Measurements from ENCODE around the gene NTPCR.

Gene NTPCR

DNA sequence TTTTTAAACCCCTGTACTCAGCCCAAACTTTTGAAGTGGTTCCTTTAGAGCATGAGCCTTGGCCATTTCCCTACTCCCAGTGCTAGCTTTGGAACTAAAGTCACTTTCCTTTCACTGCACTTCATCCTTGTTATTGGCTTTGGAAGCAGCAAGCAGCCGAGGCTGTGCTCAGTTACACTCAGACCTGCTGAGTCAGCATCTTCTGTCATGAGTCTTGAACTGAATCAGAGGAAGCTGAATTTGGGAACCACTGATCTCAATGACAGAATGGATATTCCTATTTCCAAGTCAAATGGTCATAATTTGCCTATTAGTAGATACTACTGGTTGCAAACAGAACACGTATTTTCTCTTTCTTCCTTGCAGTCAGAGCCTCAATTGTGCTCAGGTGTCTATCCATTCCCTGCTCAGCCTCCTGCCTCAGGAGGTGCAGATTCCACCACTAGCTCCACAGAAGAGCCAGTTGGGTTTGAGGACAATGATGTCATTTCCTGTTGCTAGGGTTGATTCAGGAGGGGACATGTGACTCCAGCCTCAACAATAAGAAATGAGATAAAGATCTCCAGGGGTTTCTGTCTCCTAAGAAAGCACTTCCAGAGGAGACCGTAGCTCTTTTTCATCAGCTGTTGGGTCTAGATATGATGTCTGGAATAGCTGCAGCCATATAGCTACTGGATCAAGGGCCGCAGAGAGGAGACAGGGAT, 44.9 kb upstream of the NTPCR start (continued):
- no peak for TF ChIP-seq ZNF530 (tag by site-specific recombination; IDR thresholded peaks at IDR 0.05; ENCODE audit: low read depth)
- TF ChIP-seq, protein P1, sequence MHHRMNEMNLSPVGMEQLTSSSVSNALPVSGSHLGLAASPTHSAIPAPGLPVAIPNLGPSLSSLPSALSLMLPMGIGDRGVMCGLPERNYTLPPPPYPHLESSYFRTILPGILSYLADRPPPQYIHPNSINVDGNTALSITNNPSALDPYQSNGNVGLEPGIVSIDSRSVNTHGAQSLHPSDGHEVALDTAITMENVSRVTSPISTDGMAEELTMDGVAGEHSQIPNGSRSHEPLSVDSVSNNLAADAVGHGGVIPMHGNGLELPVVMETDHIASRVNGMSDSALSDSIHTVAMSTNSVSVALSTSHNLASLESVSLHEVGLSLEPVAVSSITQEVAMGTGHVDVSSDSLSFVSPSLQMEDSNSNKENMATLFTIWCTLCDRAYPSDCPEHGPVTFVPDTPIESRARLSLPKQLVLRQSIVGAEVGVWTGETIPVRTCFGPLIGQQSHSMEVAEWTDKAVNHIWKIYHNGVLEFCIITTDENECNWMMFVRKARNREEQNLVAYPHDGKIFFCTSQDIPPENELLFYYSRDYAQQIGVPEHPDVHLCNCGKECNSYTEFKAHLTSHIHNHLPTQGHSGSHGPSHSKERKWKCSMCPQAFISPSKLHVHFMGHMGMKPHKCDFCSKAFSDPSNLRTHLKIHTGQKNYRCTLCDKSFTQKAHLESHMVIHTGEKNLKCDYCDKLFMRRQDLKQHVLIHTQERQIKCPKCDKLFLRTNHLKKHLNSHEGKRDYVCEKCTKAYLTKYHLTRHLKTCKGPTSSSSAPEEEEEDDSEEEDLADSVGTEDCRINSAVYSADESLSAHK (tag by site-specific recombination; IDR thresholded peaks at IDR 0.05): no peak
- TF ChIP-seq ZBTB20 (tag by site-specific recombination; IDR thresholded peaks at IDR 0.05): peak; percentile 65; the same call in 1 of the 2 replicates
- TF ChIP-seq ZNF112 (tag by site-specific recombination; IDR thresholded peaks at IDR 0.05): no peak
- TF ChIP-seq ZNF660 (tag by site-specific recombination; IDR thresholded peaks at IDR 0.05): no peak
- TF ChIP-seq ZNF692 (tag by site-specific recombination; IDR thresholded peaks at IDR 0.05): no peak
- no peak for TF ChIP-seq ZNF76 (tag by site-specific recombination; IDR thresholded peaks at IDR 0.05; ENCODE audit: borderline replicate concordance, low read depth)
- TF ChIP-seq ZNF776 (tag by site-specific recombination; IDR thresholded peaks at IDR 0.05; ENCODE audit: borderline replicate concordance): no peak
- TF ChIP-seq ZEB2 (tag by site-specific recombination; IDR thresholded peaks at IDR 0.05): no peak
- 0 out of 2 replicates have a peak, but pooled peaks have one; percentile 31 for TF ChIP-seq ZNF629 (tag by site-specific recombination; IDR thresholded peaks at IDR 0.05)
- no peak for TF ChIP-seq ZNF292 (tag by site-specific recombination; IDR thresholded peaks at IDR 0.05; ENCODE audit: borderline replicate concordance, low read depth)
- TF ChIP-seq, protein P2, sequence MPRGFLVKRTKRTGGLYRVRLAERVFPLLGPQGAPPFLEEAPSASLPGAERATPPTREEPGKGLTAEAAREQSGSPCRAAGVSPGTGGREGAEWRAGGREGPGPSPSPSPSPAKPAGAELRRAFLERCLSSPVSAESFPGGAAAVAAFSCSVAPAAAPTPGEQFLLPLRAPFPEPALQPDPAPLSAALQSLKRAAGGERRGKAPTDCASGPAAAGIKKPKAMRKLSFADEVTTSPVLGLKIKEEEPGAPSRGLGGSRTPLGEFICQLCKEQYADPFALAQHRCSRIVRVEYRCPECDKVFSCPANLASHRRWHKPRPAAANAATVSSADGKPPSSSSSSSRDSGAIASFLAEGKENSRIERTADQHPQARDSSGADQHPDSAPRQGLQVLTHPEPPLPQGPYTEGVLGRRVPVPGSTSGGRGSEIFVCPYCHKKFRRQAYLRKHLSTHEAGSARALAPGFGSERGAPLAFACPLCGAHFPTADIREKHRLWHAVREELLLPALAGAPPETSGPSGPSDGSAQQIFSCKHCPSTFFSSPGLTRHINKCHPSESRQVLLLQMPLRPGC (tag by site-specific recombination; IDR thresholded peaks at IDR 0.05): no peak
- TF ChIP-seq ZNF157 (tag by site-specific recombination; IDR thresholded peaks at IDR 0.05): no peak
- TF ChIP-seq TCF7L2 (IDR thresholded peaks at IDR 0.05; ENCODE audit: borderline replicate concordance, low read depth, low read length): no peak
- TF ChIP-seq, protein P3, sequence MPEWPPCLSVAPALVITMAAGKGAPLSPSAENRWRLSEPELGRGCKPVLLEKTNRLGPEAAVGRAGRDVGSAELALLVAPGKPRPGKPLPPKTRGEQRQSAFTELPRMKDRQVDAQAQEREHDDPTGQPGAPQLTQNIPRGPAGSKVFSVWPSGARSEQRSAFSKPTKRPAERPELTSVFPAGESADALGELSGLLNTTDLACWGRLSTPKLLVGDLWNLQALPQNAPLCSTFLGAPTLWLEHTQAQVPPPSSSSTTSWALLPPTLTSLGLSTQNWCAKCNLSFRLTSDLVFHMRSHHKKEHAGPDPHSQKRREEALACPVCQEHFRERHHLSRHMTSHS (tag by site-specific recombination; IDR thresholded peaks at IDR 0.05): no peak
- no peak for TF ChIP-seq ZNF169 (tag by site-specific recombination; IDR thresholded peaks at IDR 0.05)
- no peak for TF ChIP-seq SP7 (tag by site-specific recombination; IDR thresholded peaks at IDR 0.05)
- no peak for TF ChIP-seq ZNF366 (tag by site-specific recombination; conservative IDR thresholded peaks at IDR 0.05)
- TF ChIP-seq ZNF148 (tag by site-specific recombination; IDR thresholded peaks at IDR 0.05; ENCODE audit: borderline replicate concordance): no peak
- no peak for TF ChIP-seq ZNF558 (tag by site-specific recombination; IDR thresholded peaks at IDR 0.05)
- TF ChIP-seq HOXA7 (CRISPR knock-in tag; IDR thresholded peaks at IDR 0.05; ENCODE audit: borderline replicate concordance): no peak
- TF ChIP-seq ZNF362 (tag by site-specific recombination; IDR thresholded peaks at IDR 0.05): no peak
- no peak for TF ChIP-seq HOXC10 (CRISPR knock-in tag; IDR thresholded peaks at IDR 0.05)
- TF ChIP-seq, protein P4, sequence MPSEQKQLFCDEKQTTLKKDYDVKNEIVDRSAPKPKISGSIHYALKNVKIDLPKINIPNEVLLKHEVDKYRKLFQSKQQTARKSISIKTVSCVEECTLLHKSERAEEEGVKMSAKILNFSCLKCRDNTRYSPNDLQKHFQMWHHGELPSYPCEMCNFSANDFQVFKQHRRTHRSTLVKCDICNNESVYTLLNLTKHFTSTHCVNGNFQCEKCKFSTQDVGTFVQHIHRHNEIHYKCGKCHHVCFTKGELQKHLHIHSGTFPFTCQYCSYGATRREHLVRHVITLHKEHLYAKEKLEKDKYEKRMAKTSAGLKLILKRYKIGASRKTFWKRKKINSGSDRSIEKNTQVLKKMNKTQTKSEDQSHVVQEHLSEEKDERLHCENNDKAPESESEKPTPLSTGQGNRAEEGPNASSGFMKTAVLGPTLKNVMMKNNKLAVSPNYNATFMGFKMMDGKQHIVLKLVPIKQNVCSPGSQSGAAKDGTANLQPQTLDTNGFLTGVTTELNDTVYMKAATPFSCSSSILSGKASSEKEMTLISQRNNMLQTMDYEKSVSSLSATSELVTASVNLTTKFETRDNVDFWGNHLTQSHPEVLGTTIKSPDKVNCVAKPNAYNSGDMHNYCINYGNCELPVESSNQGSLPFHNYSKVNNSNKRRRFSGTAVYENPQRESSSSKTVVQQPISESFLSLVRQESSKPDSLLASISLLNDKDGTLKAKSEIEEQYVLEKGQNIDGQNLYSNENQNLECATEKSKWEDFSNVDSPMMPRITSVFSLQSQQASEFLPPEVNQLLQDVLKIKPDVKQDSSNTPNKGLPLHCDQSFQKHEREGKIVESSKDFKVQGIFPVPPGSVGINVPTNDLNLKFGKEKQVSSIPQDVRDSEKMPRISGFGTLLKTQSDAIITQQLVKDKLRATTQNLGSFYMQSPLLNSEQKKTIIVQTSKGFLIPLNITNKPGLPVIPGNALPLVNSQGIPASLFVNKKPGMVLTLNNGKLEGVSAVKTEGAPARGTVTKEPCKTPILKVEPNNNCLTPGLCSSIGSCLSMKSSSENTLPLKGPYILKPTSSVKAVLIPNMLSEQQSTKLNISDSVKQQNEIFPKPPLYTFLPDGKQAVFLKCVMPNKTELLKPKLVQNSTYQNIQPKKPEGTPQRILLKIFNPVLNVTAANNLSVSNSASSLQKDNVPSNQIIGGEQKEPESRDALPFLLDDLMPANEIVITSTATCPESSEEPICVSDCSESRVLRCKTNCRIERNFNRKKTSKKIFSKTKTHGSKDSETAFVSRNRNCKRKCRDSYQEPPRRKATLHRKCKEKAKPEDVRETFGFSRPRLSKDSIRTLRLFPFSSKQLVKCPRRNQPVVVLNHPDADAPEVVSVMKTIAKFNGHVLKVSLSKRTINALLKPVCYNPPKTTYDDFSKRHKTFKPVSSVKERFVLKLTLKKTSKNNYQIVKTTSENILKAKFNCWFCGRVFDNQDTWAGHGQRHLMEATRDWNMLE (tag by site-specific recombination; conservative IDR thresholded peaks at IDR 0.05; ENCODE audit: low read depth): 0 out of 2 replicates have a peak, but pooled peaks have one; percentile 25

Data from HEK293 (cell line).